H1 (cell line): ENCODE data around the gene ERI3. TPM values are rescaled to one million over a fixed set of nuclear protein-coding genes. Genes with fewer than 3 reads are reported as not detected.

Source experiments
- RBBP5 ChIP-seq: IDR thresholded peaks from 2 replicates; pipeline ENCODE4 v1.7.1; 2012; ENCODE audit warnings: low read depth, mild to moderate bottlenecking, inconsistent platforms, low read length, moderate library complexity, borderline replicate concordance
- polyA plus RNA-seq, 7 experiments: library from polyadenylated mRNA; depleted of rRNA in 3 of 7; stranded (reverse) in 5 of 7; unstranded in 2 of 7; fragments of >200 nt in 5 of 7; fragments of 200-250 nt in 2 of 7; gene quantifications; 1 replicate in 5 of 7; 2 replicates in 1 of 7; 4 replicates in 1 of 7; pipeline versions ENCODE4 v1.2.1 to v1.2.3, GENCODE V29; 2011 to 2013; ENCODE audit warnings: missing spikeins in 2 of 7, mixed read lengths in 2 of 7
- total RNA-seq: library from RNA; stranded (reverse); fragmentation: NEBNext Ultra II Directional; extraction: Animal tissue kit (Norgen Biotek cat#: 25700); gene quantifications from 2 replicates; pipeline ENCODE4 v1.2.1, GENCODE V29; 2021

Gene ERI3
- total and polyA plus RNA-seq, 2 of the 8 experiments (the other 6 are each of a cell fraction or from before 2014, with no cell fraction given): 81.1 to 199 TPM

DNA sequence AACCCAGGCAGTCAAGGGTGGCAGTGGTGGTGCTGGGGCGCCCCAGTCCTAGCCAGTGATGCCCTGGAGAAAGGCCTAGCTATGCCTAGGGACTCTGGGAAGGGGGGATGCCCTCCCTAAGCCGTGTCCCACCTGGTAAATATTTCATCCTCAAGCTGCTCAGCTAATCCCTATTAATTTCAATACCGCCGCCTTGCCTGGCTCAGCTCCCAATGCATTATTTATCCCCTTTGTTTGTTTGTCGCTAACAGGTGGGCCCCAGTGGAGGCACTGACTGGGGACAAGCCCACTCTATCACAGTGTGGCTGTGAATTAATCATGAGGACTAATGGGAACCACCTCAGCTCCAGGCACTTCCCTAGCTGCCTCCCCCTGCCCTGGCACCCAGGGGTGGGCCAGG lies 119.2 kb downstream of the ERI3 start (continued):
- TF ChIP-seq RBBP5: no peak
